Measurements from ENCODE around the gene EDIL3.
"Not testable (repeated sequence)": the region's sequence is repeated elsewhere in the genome, so short reads cannot be mapped to it uniquely, and the experiment has no call there.

The EDIL3 gene

DNA sequence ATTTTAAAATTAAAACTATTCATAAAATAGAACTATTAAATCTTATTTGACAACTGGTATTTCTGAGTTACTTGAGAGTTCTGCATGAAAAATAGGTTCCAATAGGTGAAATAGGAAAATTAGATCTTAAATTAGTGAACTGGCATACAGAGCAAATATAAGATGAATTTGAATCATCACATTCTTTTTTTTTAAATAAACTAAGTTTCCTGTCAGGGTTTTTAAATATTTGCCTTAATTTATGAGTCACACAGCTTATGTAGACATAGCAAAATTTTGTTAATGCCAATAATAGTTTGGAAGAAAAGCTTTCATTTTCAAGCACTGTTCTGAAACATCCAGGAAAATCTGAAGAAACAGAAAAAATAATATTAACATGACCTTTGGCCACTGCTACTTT lies 352.4 kb downstream of the EDIL3 start:
- no peak for TF ChIP-seq CTCF (conservative IDR thresholded peaks at IDR 0.05; ENCODE audit: low read depth, low read length)
- peak; percentile 56 for DNase-seq (ENCODE audit: low read depth)
- H3K4me3 ChIP-seq (ENCODE audit: low read depth, low read length): no peak overlapping the region

DNA sequence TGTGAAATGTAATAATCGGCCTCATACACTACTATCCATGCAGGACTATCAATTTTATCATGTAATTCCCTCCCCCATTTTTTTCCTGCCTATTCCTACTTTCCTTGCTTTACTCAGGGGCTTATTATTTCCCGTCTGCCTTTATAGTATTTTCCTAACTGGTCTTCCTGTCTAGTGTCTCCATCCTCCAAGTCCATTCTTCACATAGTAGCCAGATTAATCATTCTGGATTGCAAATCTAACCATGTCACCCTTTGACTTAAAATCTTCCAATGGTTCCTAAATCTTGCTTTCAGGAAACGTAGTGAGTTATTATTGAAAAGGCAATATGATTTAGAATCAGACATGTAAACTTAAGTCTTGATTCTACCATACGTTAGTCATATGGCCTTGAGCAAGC lies 356.6 kb downstream of the EDIL3 start:
- no peak overlapping the region for H3K4me3 ChIP-seq (ENCODE audit: low read depth, low read length)
- peak; percentile 69 for DNase-seq (ENCODE audit: low read depth)
- TF ChIP-seq CTCF (conservative IDR thresholded peaks at IDR 0.05; ENCODE audit: low read depth, low read length): no peak

GRCh38 chr5:84018521-84018920 lies 366.2 kb downstream of the EDIL3 start:
- H3K4me3 ChIP-seq (ENCODE audit: low read depth, low read length); DNase-seq (ENCODE audit: low read depth): not testable (repeated sequence)

DNA sequence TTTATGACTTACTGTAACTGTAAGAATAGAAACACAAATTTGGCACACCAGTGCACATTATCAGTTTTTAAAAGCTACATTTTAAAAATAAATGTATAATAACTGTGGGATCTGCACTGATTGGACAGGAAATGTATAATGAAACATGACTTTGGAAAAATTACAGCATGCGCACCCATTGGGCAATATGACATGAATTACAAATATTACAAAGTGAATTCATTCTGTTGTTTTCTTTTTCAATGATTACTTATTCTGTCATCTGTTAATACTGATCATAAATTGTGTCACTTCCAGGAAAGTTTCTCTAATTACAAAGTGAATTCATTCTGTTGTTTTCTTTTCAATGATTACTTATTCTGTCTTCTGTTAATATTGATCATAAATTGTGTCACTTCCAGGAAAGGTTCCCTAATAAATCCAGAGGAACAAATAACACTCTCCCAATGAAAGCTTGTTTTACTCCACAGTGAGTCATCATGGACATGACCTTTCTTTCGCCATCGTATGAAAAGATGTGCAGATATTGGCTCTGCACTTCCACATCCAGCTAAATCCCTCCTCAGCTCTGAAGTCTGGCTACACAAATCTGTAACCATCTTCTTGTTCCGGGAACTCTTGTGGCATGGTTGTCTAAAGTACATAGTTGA lies 367.0 kb downstream of the EDIL3 start:
- no peak overlapping the region for H3K4me3 ChIP-seq (ENCODE audit: low read depth, low read length)
- peak; percentile 53 for DNase-seq (ENCODE audit: low read depth)

DNA sequence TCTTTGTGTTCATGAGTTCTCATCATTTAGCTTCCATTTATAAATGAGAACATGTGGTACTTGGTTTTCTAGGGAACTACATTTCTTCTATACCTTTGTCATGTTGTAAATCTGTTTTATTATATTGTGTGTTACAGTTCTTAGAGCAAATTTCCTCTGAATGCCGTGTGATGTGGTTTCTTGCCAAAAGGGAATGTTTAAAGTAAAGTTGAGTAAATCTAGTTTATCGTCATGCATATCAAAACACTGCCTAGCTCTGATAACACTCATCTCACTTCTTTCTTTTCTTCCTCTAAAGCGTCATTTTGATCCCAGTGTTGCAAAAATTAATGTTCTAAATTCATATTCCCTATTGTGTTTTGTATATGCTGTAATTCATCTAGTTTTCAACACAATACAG lies 368.6 kb downstream of the EDIL3 start:
- H3K4me3 ChIP-seq (ENCODE audit: low read depth, low read length): no peak overlapping the region
- DNase-seq (ENCODE audit: low read depth): peak; percentile 27
- no peak for TF ChIP-seq CTCF (conservative IDR thresholded peaks at IDR 0.05; ENCODE audit: low read depth, low read length)

More for the DNA sequence above, 367.0 kb downstream of the EDIL3 start:
- TF ChIP-seq CTCF (conservative IDR thresholded peaks at IDR 0.05; ENCODE audit: low read depth, low read length): no peak

GRCh38 chr5:84014966-84015365 lies 369.7 kb downstream of the EDIL3 start:
- no peak overlapping the region for H3K4me3 ChIP-seq (ENCODE audit: low read depth, low read length)
- TF ChIP-seq CTCF (conservative IDR thresholded peaks at IDR 0.05; ENCODE audit: low read depth, low read length): no peak

GRCh38 chr5:83993803-83994202 lies 390.9 kb downstream of the EDIL3 start:
- TF ChIP-seq CTCF (conservative IDR thresholded peaks at IDR 0.05; ENCODE audit: low read depth, low read length): no peak
- DNase-seq (ENCODE audit: low read depth): no peak

More at GRCh38 chr5:84014966-84015365, 369.7 kb downstream of the EDIL3 start:
- DNase-seq (ENCODE audit: low read depth): peak; percentile 54

More at GRCh38 chr5:83993803-83994202, 390.9 kb downstream of the EDIL3 start:
- no peak overlapping the region for H3K4me3 ChIP-seq (ENCODE audit: low read depth, low read length)
